C1 segment of cervical spinal cord (tissue), 14 donors: ENCODE measurements around the gene N4BP2.

Experiments used
- DNase-seq, 14 donors: peaks; one replicate each; lab custom pipeline; 2025; lab: John Stamatoyannopoulos, UW

Gene N4BP2

GRCh38 chr4:40152637-40153036 lies 96.0 kb downstream of the N4BP2 start:
- DNase-seq = no peak

- no peak for DNase-seq
These were observed 100.8 kb downstream of the N4BP2 start for GRCh38 chr4:40157436-40157835.

GRCh38 chr4:40160258-40160657 lies 103.6 kb downstream of the N4BP2 start:
- no peak for DNase-seq

- DNase-seq = no peak
These were observed 107.8 kb downstream of the N4BP2 start for GRCh38 chr4:40164459-40164858.

- no peak for DNase-seq
These were observed 109.3 kb downstream of the N4BP2 start for GRCh38 chr4:40165916-40166315.

GRCh38 chr4:40168070-40168469 lies 111.4 kb downstream of the N4BP2 start:
- DNase-seq = no peak

- DNase-seq = no peak
These were observed 113.9 kb downstream of the N4BP2 start for GRCh38 chr4:40170588-40170987.

GRCh38 chr4:40173470-40173875 lies 116.8 kb downstream of the N4BP2 start:
- no peak for DNase-seq

GRCh38 chr4:40176602-40177001 lies 120.0 kb downstream of the N4BP2 start:
- DNase-seq = no peak

GRCh38 chr4:40177591-40177990 lies 120.9 kb downstream of the N4BP2 start:
- DNase-seq = no peak

GRCh38 chr4:40178672-40179071 lies 122.0 kb downstream of the N4BP2 start:
- no peak for DNase-seq

- DNase-seq = no peak
These were observed 122.7 kb downstream of the N4BP2 start for GRCh38 chr4:40179360-40179759.

- DNase-seq = no peak
These were observed 123.7 kb downstream of the N4BP2 start for GRCh38 chr4:40180356-40180755.

GRCh38 chr4:40182001-40182400 lies 125.4 kb downstream of the N4BP2 start:
- DNase-seq = no peak

GRCh38 chr4:40182954-40183353 lies 126.3 kb downstream of the N4BP2 start:
- DNase-seq = no peak

- DNase-seq = no peak
These were observed 127.2 kb downstream of the N4BP2 start for GRCh38 chr4:40183615-40184411.

- DNase-seq = no peak
These were observed 129.4 kb downstream of the N4BP2 start for GRCh38 chr4:40185830-40186664.

GRCh38 chr4:40186665-40187014 lies 130.0 kb downstream of the N4BP2 start:
- no peak for DNase-seq

GRCh38 chr4:40187386-40187906 lies 130.8 kb downstream of the N4BP2 start:
- no peak for DNase-seq

GRCh38 chr4:40190019-40190418 lies 133.4 kb downstream of the N4BP2 start:
- DNase-seq = no peak

- no peak for DNase-seq
These were observed 133.8 kb downstream of the N4BP2 start for GRCh38 chr4:40190465-40190864.

- no peak for DNase-seq
These were observed 134.5 kb downstream of the N4BP2 start for GRCh38 chr4:40190880-40191815.
